ENCODE data around the gene ZFP36L1. TPM values are rescaled to one million over a fixed set of nuclear protein-coding genes. Genes with fewer than 3 reads are reported as not detected.

The ZFP36L1 gene
- total and polyA plus RNA-seq, 9 of the 15 experiments (the other 6 are each of a cell fraction or from before 2014, with no cell fraction given), result 1.3 to 26.6 (median 3.7) TPM

- TF ChIP-seq ATF6 (CRISPR knock-in tag; IDR thresholded peaks at IDR 0.05) (no peak), HMGXB4 (CRISPR knock-in tag; IDR thresholded peaks at IDR 0.05) (no peak), GABPA (tag; conservative IDR thresholded peaks at IDR 0.05; ENCODE audit: low read depth) (peak; percentile 21; the same call in 1 of the 2 replicates), ZNF347 (CRISPR knock-in tag; IDR thresholded peaks at IDR 0.05; ENCODE audit: low read depth) (no peak), TCF7 (IDR thresholded peaks at IDR 0.05; ENCODE audit: borderline replicate concordance) (no peak), MGA (IDR thresholded peaks at IDR 0.05) (no peak), TCF15 (CRISPR knock-in tag; IDR thresholded peaks at IDR 0.05) (0 out of 2 replicates have a peak, but pooled peaks have one; percentile 12)
These were observed 3.7 kb upstream of the ZFP36L1 start (continued) for GRCh38 chr14:68796418-68797101.
